ENCODE measurements around the gene HRG. TPM values are rescaled to one million over a fixed set of nuclear protein-coding genes. Genes with fewer than 3 reads are reported as not detected.
"Not testable (repeated sequence)": the region's sequence is repeated elsewhere in the genome, so short reads cannot be mapped to it uniquely, and the experiment has no call there.

HRG gene
- total RNA-seq, 4 donors from 2014 or later, result not detected

DNA sequence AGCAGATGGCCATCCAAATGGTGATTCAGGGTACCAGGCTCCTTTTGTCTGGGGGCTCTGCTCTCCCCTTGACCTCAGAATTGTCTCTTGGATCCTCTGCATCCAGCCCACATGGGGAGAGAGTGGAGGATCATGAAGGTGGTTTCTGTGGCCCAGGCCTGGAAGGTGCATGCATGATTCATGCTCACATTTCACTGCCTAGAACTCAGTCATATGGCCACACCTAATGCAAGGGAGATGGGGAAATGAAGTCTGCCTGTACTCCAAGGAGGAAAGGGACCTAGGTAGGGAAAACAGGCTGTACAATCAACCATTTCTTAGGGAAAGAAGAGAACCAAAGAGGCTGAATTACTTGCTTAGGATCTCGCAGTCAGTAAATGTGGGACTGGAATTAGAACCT, 15.1 kb downstream of the HRG start:
- Histone ChIP-seq H3K4me3 (no peak overlapping the region), H3K27me3 (peaks cover 0 to 5% of the 10 kb centered on the region in 2 donors), H3K9me3 (peaks cover 0 to 9% (median 0%) of the 10 kb centered on the region in 4 donors), H3K36me3 (no peaks in the 10 kb centered on the region), H3K27ac (no peak overlapping the region), H3K4me1 (no peaks in the 10 kb centered on the region)
- TF ChIP-seq, protein P1, sequence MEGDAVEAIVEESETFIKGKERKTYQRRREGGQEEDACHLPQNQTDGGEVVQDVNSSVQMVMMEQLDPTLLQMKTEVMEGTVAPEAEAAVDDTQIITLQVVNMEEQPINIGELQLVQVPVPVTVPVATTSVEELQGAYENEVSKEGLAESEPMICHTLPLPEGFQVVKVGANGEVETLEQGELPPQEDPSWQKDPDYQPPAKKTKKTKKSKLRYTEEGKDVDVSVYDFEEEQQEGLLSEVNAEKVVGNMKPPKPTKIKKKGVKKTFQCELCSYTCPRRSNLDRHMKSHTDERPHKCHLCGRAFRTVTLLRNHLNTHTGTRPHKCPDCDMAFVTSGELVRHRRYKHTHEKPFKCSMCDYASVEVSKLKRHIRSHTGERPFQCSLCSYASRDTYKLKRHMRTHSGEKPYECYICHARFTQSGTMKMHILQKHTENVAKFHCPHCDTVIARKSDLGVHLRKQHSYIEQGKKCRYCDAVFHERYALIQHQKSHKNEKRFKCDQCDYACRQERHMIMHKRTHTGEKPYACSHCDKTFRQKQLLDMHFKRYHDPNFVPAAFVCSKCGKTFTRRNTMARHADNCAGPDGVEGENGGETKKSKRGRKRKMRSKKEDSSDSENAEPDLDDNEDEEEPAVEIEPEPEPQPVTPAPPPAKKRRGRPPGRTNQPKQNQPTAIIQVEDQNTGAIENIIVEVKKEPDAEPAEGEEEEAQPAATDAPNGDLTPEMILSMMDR (IDR thresholded peaks at IDR 0.05), result no peak
- TF ChIP-seq POLR2A (IDR thresholded peaks at IDR 0.05) (no peak), EP300 (IDR thresholded peaks at IDR 0.05) (no peak)
- DNase-seq (ENCODE audit: low spot score in 2 of 2), result no peak
- WGBS, 2 donors, result 72 to 77% methylated on average over 1 of the region's 1 CpG

DNA sequence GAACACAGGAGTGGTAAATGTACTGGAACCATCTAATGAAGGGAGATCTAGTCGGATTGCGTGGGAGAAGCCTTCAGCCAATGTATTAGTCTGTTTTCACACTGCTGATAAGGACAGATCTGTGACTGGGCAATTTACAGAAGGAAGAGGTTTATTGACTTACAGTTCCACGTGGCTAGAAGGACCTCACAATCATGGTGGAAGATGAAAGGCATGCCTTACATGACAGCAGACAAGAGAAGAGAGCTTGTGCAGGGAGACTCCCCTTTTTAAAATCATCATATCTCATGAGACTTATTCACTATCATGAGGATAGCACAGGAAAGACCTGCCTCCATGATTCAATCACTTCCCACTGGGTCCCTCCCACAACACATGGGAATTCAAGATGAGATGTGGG, 17.0 kb downstream of the HRG start:
- no peaks in the 10 kb centered on the region for H3K4me1 ChIP-seq
- DNase-seq (ENCODE audit: low spot score in 2 of 2), result no peak
- no peak for TF ChIP-seq EP300 (IDR thresholded peaks at IDR 0.05)
- TF ChIP-seq, protein P1 (IDR thresholded peaks at IDR 0.05), result no peak
- TF ChIP-seq POLR2A (IDR thresholded peaks at IDR 0.05), result no peak
- H3K4me3 ChIP-seq, result no peak overlapping the region
- H3K36me3 ChIP-seq, result no peaks in the 10 kb centered on the region
- H3K27ac ChIP-seq, result no peak overlapping the region
- H3K27me3 ChIP-seq, result peaks cover 0 to 5% of the 10 kb centered on the region in 2 donors
- H3K9me3 ChIP-seq, result peaks cover 0 to 9% (median 0%) of the 10 kb centered on the region in 4 donors
- 68 to 77% methylated on average over 3 of the region's 3 CpGs for WGBS, 2 donors

GRCh38 chr3:186683979-186684378, 18.2 kb downstream of the HRG start:
- H3K9me3 ChIP-seq, result peaks cover 0 to 9% (median 0%) of the 10 kb centered on the region in 4 donors
- H3K4me3 ChIP-seq, result no peak overlapping the region
- peaks cover 0 to 5% of the 10 kb centered on the region in 2 donors for H3K27me3 ChIP-seq
- TF ChIP-seq POLR2A (IDR thresholded peaks at IDR 0.05) (no peak), EP300 (IDR thresholded peaks at IDR 0.05) (no peak)
- TF ChIP-seq, protein P1 (IDR thresholded peaks at IDR 0.05), result no peak
- H3K36me3 ChIP-seq, result no peaks in the 10 kb centered on the region
- WGBS, 2 donors, result 44 to 51% methylated on average over 3 of the region's 3 CpGs
- H3K27ac ChIP-seq, result no peak overlapping the region
- no peak for DNase-seq (ENCODE audit: low spot score in 2 of 2)
- no peaks in the 10 kb centered on the region for H3K4me1 ChIP-seq

- H3K9me3 ChIP-seq, H3K27ac ChIP-seq: not testable (repeated sequence)
- WGBS, 2 donors, result 82 to 90% methylated on average over 2 of the region's 2 CpGs
Measured at GRCh38 chr3:186686475-186686874, 20.7 kb downstream of the HRG start.

DNA sequence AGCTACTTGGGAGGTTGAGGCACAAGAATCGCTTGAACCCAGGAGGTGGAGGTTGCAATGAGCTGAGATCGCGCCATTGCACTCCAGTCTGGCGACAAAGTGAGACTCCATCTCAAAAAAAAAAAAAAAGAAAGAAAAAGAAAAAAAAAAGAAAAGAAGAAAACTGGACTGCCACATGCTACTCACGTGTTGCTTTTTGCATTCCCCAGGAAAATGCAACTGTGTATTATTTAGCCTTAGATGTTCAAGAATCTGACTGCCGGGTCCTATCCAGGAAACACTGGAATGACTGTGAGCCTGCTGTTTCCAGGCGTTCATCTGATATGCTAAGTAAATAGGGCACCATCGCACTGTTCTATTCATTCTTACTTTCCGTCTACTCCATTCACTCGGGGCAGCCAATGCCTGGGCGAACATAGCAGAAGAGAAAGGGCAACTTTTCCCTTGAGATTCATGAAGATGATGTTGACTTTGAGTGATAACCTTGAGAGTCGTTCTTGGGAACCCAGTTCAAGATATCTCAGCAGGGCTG, 21.4 kb downstream of the HRG start:
- Histone ChIP-seq H3K4me1 (no peaks in the 10 kb centered on the region), H3K4me3 (no peak overlapping the region), H3K27me3 (peaks cover 0 to 5% of the 10 kb centered on the region in 2 donors), H3K36me3 (no peaks in the 10 kb centered on the region), H3K9me3 (peaks cover 0 to 9% (median 0%) of the 10 kb centered on the region in 4 donors), H3K27ac (no peak overlapping the region)
- DNase-seq (ENCODE audit: low spot score in 2 of 2), result no peak
- WGBS, 2 donors, result 87 to 88% methylated on average over 12 of the region's 12 CpGs
- no peak for TF ChIP-seq POLR2A (IDR thresholded peaks at IDR 0.05)
- TF ChIP-seq, protein P1 (IDR thresholded peaks at IDR 0.05), result no peak
- no peak for TF ChIP-seq EP300 (IDR thresholded peaks at IDR 0.05)

More at GRCh38 chr3:186686475-186686874, 20.7 kb downstream of the HRG start:
- not testable (repeated sequence) for H3K27me3 ChIP-seq; H3K4me1 ChIP-seq; H3K4me3 ChIP-seq; H3K36me3 ChIP-seq; DNase-seq (ENCODE audit: low spot score in 2 of 2)

- H3K4me3 ChIP-seq, H3K9me3 ChIP-seq: not testable (repeated sequence)
- WGBS, 2 donors, result 75 to 92% methylated on average over 1 of the region's 1 CpG
Measured at GRCh38 chr3:186690304-186690703, 24.5 kb downstream of the HRG start.

More at GRCh38 chr3:186690304-186690703, 24.5 kb downstream of the HRG start:
- not testable (repeated sequence) for DNase-seq (ENCODE audit: low spot score in 2 of 2); H3K36me3 ChIP-seq; H3K27ac ChIP-seq; H3K27me3 ChIP-seq; H3K4me1 ChIP-seq
